T-helper 1 cell treated with Interleukin-12 subunit alpha and Interleukin-12 subunit beta and Interleukin-4 antibody, amounts not matched to agents 30 μg/mL and 1 μg/mL, for 36 hours (primary cell): ENCODE measurements around the gene DIAPH3.

ENCODE experiments used
- H3K27ac Mint-ChIP-seq: one replicate; pipeline ENCODE4 v1.8.0; 2021; ENCODE audit warnings: mild to moderate bottlenecking, mixed read lengths
- H3K27me3 Mint-ChIP-seq: one replicate; pipeline ENCODE4 v1.8.0; 2021; ENCODE audit warnings: low read depth, mixed read lengths
- H3K36me3 Mint-ChIP-seq: one replicate; pipeline ENCODE4 v1.8.0; 2021; ENCODE audit warnings: low read depth, mixed read lengths
- H3K4me1 Mint-ChIP-seq: one replicate; pipeline ENCODE4 v1.8.0; 2021; ENCODE audit warnings: low read depth, mixed read lengths
- H3K4me3 Mint-ChIP-seq: one replicate; pipeline ENCODE4 v1.8.0; 2021; ENCODE audit warnings: mild to moderate bottlenecking, moderate library complexity, mixed read lengths
- H3K9me3 Mint-ChIP-seq: one replicate; pipeline ENCODE4 v1.8.0; 2021; ENCODE audit warnings: mixed read lengths

Gene DIAPH3

DNA sequence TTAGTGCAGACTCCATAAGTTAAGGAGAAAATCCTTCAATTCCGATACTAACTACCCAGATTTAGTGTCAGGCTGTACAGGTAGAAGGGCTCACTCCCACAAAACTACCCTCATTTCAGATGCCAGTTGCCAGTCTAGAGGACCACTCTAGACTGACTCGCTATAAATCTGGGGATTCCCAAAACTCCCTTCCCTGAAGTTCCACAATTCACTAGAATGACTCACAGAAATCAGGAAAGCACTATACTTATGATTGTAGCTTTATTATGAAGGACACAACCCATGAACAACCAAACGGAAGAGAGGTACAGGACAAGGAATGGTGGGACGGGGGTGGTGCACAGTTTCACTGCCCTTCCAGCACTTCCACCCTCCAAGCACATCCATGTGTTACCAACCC, 321.2 kb downstream of the DIAPH3 start:
- Mint-ChIP-seq H3K27me3 (no peaks in the 10 kb centered on the region), H3K9me3 (no peaks in the 10 kb centered on the region), H3K4me1 (peaks cover 2% of the 10 kb centered on the region), H3K27ac (no peak overlapping the region), H3K36me3 (peaks cover 1% of the 10 kb centered on the region), H3K4me3 (no peak overlapping the region)

DNA sequence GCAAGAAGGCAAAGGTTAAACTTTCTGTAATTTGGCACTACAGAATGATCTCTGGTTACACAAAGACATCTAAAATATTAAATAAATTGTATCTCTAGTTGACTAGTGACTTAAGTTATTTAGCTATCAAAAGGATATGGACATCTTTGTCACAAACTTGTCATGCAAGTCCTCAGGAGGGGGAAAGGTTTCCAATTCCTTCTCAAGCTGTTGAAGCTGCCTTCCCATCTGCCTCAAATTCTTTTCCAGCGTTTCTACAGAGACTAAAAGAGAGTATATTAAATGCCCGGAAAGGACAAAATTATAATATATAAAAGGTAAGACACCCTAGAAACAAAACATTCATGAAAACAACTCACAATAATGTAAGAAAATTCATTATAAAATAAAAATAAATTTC, 324.5 kb downstream of the DIAPH3 start:
- Mint-ChIP-seq H3K9me3 (no peaks in the 10 kb centered on the region), H3K27me3 (no peaks in the 10 kb centered on the region), H3K36me3 (peaks cover 1% of the 10 kb centered on the region), H3K27ac (no peak overlapping the region), H3K4me1 (peaks cover 2% of the 10 kb centered on the region), H3K4me3 (no peak overlapping the region)

DNA sequence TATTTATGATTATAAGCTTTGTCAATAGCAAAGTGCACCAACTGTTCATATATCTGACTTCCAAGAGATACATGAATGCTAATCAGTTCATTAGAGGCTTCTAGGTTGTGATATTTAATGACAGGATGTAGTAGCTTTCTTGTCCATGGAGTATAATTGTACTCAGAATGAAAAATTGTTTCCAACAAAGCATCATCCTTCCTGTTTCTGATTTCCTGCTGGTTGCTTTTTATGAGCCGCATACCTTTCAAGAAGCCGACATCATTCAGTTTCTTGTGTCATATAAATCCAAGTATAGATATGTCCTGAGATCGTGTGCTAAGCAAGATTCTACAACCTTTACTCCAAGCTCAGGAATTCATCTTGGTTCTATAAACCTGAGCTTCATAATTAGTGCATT, 326.6 kb downstream of the DIAPH3 start:
- no peak overlapping the region for H3K4me3 Mint-ChIP-seq
- no peaks in the 10 kb centered on the region for H3K9me3 Mint-ChIP-seq
- no peak overlapping the region for H3K27ac Mint-ChIP-seq
- no peaks in the 10 kb centered on the region for H3K27me3 Mint-ChIP-seq
- peaks cover 2% of the 10 kb centered on the region for H3K4me1 Mint-ChIP-seq
- peaks cover 1% of the 10 kb centered on the region for H3K36me3 Mint-ChIP-seq

DNA sequence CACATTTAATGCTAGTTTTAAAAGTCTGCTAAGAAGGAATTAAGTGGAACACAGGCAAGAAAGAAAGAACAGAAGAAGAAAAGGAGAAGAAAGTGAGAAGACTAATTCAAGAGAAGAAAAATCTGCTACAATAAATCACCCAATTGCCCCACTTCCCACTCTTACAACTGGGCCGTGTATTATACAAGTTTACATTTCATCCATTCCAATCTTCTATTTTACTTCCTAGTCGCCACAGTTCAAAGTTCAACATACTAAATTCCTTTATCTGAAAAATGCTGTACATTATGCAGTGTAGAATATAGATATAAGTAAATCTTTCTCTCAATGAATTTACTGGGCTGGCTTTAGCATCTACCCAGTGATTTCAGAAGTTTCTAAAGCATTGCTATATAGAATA, 328.2 kb downstream of the DIAPH3 start:
- H3K27me3 Mint-ChIP-seq: no peaks in the 10 kb centered on the region
- no peaks in the 10 kb centered on the region for H3K9me3 Mint-ChIP-seq
- no peak overlapping the region for H3K4me3 Mint-ChIP-seq
- no peaks in the 10 kb centered on the region for H3K4me1 Mint-ChIP-seq
- H3K27ac Mint-ChIP-seq: no peak overlapping the region
- H3K36me3 Mint-ChIP-seq: peaks cover 1% of the 10 kb centered on the region

DNA sequence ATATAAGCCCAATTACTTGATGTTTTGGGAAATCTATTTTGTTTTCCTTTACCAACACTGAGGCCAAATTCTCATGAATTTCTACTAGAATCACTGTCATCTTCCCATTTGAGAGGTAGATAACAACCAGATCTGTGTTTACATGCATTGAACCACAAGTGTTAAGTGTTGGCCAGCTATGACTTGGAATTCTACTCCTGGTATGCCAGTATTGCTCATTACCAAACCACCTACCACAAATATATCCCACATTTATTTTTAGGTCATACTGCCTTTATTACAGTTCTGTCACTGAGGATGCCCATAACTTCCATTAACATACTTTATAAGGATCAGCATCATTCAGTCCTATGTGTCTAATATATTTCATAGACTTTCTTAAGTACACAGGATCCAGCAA, 328.9 kb downstream of the DIAPH3 start:
- Mint-ChIP-seq H3K27ac (no peak overlapping the region), H3K27me3 (no peaks in the 10 kb centered on the region)

DNA sequence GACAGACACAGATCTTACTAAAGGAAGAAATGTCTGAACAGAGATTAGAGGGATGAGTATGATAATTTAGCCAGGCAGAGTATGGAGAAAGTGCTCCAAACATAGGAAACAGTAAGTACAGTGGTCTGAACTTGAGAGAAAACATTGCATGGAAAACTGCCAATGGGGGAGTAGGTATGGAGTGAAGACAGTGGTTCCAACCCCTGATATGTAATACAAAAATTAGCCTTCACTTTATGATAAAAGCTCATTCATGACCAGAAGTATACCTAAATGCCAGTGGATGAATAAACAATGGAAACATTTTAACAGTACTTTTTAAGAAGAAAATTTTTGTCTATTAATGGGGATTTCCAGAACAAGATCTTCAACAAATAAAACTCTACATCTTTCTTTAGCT, 334.0 kb downstream of the DIAPH3 start:
- no peaks in the 10 kb centered on the region for H3K4me1 Mint-ChIP-seq
- H3K27me3 Mint-ChIP-seq: no peaks in the 10 kb centered on the region
- no peak overlapping the region for H3K4me3 Mint-ChIP-seq
- H3K27ac Mint-ChIP-seq: no peak overlapping the region
- H3K36me3 Mint-ChIP-seq: no peaks in the 10 kb centered on the region
- no peaks in the 10 kb centered on the region for H3K9me3 Mint-ChIP-seq

More for the DNA sequence above, 328.9 kb downstream of the DIAPH3 start:
- Mint-ChIP-seq H3K36me3 (peaks cover 1% of the 10 kb centered on the region), H3K4me3 (no peak overlapping the region), H3K9me3 (no peaks in the 10 kb centered on the region), H3K4me1 (no peaks in the 10 kb centered on the region)

DNA sequence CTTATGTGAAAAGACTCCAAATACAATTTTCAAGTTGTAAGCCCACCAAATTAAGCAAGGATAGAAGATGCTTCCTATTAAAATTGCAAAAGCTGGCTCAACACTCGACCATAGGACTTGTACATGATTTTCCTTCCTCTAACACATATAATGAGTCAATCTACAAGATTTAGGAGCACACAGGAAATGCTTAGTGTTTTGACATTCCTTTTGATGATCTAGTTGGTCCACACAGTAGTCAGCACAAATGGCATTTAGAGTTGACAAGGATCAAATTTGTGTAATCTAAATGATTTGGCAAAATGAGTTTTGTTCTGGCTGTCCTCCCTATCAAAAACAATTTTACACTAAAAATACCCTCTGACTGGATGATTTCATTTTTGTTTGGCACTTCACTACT, 340.2 kb downstream of the DIAPH3 start:
- H3K36me3 Mint-ChIP-seq: no peaks in the 10 kb centered on the region
- no peak overlapping the region for H3K4me3 Mint-ChIP-seq
- no peak overlapping the region for H3K27ac Mint-ChIP-seq
- no peaks in the 10 kb centered on the region for H3K27me3 Mint-ChIP-seq
- no peaks in the 10 kb centered on the region for H3K9me3 Mint-ChIP-seq
- no peaks in the 10 kb centered on the region for H3K4me1 Mint-ChIP-seq

DNA sequence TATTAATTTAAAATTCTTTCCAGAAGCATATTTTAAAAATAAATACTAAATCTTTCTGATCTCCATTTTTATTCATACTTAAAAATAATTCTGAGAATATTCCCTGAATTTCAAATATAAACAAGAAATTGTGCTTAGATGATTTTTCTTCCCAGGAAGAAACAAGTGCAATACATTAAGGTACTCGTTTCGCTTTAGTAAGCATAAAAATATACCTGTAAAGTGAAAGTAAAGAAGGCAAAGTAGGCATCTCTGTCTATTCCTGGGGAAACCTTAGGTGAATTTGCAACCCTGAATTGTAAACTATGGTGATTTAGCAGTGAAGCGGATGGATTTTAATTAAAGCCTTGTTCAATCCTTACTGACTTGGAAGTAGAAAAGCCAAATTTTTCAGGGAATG, 354.2 kb downstream of the DIAPH3 start:
- Mint-ChIP-seq H3K27ac (no peak overlapping the region), H3K4me3 (no peak overlapping the region), H3K27me3 (no peaks in the 10 kb centered on the region), H3K4me1 (no peaks in the 10 kb centered on the region), H3K36me3 (no peaks in the 10 kb centered on the region), H3K9me3 (no peaks in the 10 kb centered on the region)

DNA sequence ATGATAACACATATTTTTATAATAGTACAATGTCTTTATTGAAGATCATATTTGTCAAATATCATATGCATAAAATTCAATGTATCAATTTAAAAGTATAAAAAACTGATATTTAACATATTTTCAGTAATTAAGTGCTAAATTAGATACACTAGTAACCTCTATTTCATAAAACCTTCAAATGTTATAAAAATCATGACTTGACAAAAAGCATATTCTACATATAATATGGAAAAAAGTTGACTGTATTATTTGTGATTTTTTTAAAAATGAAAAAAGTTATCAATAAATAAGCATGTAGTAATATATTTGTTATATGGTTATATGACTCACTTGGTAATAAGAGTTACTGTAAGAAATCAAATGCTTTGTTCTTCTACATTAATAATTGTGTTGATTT, 356.9 kb downstream of the DIAPH3 start:
- H3K9me3 Mint-ChIP-seq: no peaks in the 10 kb centered on the region
- H3K36me3 Mint-ChIP-seq: no peaks in the 10 kb centered on the region
- no peak overlapping the region for H3K4me3 Mint-ChIP-seq
- H3K27ac Mint-ChIP-seq: no peak overlapping the region
- H3K27me3 Mint-ChIP-seq: no peaks in the 10 kb centered on the region
- no peaks in the 10 kb centered on the region for H3K4me1 Mint-ChIP-seq

DNA sequence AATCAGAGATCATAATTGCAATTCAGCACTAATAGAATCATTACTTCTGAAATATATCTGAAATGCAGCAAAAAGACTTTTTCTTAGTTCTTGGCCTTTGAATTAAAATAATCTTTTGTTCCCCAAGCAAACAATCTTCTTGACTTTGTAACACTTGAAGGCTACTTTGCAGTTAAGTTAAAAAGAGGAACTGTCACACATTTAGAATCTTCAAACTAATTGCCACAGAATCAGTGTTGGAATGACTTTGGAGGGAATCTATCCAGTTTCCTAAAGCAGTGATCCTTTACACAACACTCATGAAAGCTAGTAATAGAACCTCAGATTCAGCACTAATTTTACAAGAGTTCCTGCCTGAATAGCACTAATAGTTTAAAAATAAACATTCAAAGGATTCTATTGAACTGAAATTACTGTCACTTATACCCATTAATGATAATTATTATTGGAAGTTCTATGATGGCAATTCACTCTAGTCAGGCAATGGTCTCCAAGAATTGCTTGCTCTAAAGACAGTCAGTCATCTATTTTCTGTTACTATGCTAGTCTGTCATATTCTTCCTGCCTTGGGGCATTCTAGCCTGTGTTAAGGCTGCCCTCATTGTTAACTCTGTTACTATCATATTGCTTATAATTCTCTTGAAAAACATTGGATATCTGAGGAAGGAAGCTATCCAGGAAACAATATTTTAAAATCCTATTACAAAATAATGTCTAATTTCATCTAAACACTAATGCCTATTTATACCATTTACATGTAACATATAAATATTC, 362.4 kb downstream of the DIAPH3 start:
- Mint-ChIP-seq H3K4me1 (no peaks in the 10 kb centered on the region), H3K27me3 (no peaks in the 10 kb centered on the region), H3K36me3 (peaks cover 3% of the 10 kb centered on the region), H3K4me3 (no peak overlapping the region), H3K27ac (no peak overlapping the region), H3K9me3 (no peaks in the 10 kb centered on the region)

DNA sequence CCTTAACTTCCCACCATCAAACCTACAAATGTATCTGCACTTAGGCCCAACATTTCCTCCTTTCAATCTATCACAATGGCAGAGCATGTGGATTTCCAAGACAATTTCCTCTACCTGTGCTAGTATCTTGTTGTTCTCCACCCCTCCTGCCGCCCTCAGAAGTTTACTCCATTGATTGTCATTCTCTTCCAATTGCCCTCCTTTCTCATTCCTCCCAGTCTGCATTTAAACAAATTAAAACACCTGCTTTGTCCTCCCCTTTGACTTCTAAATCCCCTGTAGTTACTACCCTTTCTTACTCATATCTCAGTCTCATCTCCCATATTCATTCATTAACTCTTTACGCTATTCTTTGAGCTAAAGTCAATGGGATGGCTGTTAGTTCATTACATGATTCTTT, 370.6 kb downstream of the DIAPH3 start:
- H3K27me3 Mint-ChIP-seq: no peaks in the 10 kb centered on the region
- no peak overlapping the region for H3K27ac Mint-ChIP-seq
- peaks cover 2% of the 10 kb centered on the region for H3K36me3 Mint-ChIP-seq
- no peaks in the 10 kb centered on the region for H3K9me3 Mint-ChIP-seq
- no peak overlapping the region for H3K4me3 Mint-ChIP-seq
- H3K4me1 Mint-ChIP-seq: no peaks in the 10 kb centered on the region

DNA sequence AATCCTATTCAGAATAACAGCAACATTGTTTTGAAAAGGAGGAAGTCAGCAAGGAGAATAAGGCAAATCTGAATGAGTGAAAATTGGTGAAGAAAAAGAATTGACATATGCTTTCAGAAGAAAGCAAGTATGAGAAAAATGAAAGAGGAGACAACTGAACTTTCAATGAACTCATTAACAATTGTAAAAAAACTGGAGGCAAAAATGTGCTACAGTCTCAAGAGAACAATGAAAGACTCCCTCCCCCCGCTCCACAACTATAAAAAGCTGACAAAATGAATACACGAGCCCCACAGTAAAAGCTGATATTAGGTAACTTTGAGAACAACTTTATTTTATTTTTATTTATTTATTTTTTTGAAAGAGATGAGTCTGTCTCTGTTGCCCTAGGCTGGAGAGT, 373.1 kb downstream of the DIAPH3 start:
- no peaks in the 10 kb centered on the region for H3K4me1 Mint-ChIP-seq

DNA sequence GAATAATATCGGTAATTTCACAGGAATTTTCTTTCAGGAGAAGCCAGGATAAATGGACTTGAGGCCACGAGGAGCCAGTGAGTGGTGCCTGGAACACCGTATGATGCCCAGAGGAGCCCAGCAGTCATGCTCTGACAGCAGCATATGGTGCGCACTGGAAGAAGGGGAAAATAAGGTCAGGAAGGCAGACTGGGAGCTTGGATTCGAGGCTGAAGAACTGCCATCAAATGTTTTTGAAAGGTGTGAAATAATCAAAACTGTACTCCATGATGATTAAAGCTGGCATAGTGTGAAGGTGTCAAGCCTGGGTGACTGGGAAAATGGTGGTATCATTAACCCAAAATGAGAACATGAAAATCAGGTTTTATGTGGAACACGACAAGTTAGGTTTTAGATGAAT, 374.2 kb downstream of the DIAPH3 start:
- Mint-ChIP-seq H3K9me3 (no peaks in the 10 kb centered on the region), H3K36me3 (no peaks in the 10 kb centered on the region), H3K4me1 (no peaks in the 10 kb centered on the region), H3K27me3 (no peaks in the 10 kb centered on the region), H3K27ac (no peak overlapping the region), H3K4me3 (no peak overlapping the region)

More for the DNA sequence above, 373.1 kb downstream of the DIAPH3 start:
- no peaks in the 10 kb centered on the region for H3K9me3 Mint-ChIP-seq
- no peaks in the 10 kb centered on the region for H3K27me3 Mint-ChIP-seq
- H3K27ac Mint-ChIP-seq: no peak overlapping the region
- H3K36me3 Mint-ChIP-seq: no peaks in the 10 kb centered on the region
- no peak overlapping the region for H3K4me3 Mint-ChIP-seq

DNA sequence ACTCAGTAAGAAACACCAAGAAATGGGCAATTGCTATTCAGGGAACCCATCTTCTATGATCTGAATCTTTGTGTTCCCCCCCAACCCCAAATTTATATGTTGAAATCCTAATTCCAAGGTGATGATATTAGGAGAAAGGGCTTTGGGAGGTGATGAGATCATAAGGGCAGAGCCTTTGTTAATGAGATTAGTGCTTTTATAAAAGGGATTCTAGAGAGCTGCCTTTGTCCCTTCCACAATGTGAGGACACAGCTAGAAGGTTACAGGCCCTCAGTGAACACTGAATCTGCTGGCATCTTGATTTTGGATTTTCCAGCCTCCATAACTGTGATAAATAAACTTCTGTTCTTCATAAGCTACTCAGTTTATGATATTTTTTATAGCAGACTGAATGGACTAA, 376.0 kb downstream of the DIAPH3 start:
- no peak overlapping the region for H3K4me3 Mint-ChIP-seq
- no peaks in the 10 kb centered on the region for H3K36me3 Mint-ChIP-seq
- no peaks in the 10 kb centered on the region for H3K27me3 Mint-ChIP-seq
- no peak overlapping the region for H3K27ac Mint-ChIP-seq
- no peaks in the 10 kb centered on the region for H3K9me3 Mint-ChIP-seq
- H3K4me1 Mint-ChIP-seq: no peaks in the 10 kb centered on the region

DNA sequence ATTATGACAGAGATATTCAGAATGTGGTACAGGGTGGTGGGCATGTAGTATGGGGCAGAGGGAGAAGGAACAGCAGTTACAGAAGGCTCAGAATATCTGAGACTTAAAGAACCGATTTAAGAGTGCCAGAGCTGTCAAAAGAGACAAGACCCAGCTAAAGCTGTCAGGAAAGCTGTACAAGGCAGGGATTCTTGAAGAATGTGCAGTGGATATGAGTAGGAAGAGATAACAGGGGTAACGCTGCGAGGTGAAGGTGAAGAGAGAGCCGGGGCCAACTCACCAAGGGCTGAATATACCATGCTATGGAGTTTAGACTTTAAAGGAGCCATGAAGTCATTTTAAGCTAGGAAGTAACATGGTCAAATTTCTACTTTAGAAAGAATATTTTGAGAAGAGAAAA, 381.0 kb downstream of the DIAPH3 start:
- Mint-ChIP-seq H3K4me3 (no peak overlapping the region), H3K4me1 (no peaks in the 10 kb centered on the region), H3K36me3 (no peaks in the 10 kb centered on the region), H3K27ac (no peak overlapping the region), H3K9me3 (no peaks in the 10 kb centered on the region), H3K27me3 (no peaks in the 10 kb centered on the region)

DNA sequence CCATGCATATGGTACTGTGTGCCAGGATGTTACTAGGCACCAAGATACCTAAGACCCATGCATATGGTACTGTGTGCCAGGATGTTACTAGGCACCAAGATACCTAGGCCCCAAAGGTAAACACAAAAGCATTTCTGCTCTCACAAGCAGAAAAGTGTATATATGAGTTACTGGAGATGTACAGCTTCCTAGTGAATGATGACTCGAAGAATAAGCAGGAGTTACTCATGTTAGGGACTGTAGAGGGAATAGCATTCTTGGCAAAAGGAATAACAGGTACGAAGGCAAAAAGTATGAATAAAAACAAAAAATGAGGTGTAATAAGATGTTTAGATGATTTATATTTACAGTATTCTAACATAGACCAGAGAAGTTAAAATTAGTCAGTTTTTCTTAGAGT, 383.7 kb downstream of the DIAPH3 start:
- Mint-ChIP-seq H3K9me3 (no peaks in the 10 kb centered on the region), H3K27ac (no peak overlapping the region), H3K27me3 (no peaks in the 10 kb centered on the region), H3K4me3 (no peak overlapping the region), H3K4me1 (no peaks in the 10 kb centered on the region), H3K36me3 (no peaks in the 10 kb centered on the region)
